ENCODE data around the gene ISYNA1.

Gene ISYNA1

DNA sequence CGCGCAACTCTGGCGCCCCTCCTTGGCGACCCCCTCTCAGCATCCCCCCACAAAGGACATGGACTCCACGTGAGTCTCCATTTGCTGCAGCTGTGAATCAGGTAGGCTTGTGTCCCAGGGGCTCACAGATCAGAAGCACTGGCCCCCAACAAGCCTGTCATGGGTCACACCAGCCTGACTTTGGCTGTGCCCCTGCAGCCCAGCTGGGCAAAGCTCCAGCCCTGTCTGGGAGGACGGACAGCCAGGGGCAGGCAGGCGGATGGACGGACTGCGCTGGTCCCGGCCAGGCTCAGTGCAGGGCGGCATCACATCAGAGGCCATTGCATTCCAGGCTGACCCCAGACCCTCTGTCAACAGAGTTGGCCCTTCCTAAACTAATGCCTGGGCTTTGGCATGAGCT, 28.4 kb upstream of the ISYNA1 start:
- DNase-seq: no peak

DNA sequence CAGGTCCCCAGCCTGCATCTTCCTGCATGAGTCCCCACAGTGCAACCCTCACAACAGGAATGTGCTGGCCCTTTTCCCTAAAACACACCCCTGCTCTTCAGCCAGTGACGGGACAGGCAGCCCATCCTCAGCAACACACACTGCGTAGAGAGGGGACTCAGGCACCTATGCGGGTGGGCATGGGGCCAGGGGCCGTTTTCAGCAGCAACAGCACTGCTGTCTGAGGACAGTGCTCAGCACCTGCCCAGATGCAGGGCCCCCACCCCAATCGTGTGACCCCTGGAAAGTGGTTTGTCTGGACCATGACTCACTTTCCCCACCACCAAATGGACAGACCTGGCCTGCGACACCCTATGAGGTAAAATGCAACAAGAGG, 28.0 kb upstream of the ISYNA1 start:
- no peak for DNase-seq

DNA sequence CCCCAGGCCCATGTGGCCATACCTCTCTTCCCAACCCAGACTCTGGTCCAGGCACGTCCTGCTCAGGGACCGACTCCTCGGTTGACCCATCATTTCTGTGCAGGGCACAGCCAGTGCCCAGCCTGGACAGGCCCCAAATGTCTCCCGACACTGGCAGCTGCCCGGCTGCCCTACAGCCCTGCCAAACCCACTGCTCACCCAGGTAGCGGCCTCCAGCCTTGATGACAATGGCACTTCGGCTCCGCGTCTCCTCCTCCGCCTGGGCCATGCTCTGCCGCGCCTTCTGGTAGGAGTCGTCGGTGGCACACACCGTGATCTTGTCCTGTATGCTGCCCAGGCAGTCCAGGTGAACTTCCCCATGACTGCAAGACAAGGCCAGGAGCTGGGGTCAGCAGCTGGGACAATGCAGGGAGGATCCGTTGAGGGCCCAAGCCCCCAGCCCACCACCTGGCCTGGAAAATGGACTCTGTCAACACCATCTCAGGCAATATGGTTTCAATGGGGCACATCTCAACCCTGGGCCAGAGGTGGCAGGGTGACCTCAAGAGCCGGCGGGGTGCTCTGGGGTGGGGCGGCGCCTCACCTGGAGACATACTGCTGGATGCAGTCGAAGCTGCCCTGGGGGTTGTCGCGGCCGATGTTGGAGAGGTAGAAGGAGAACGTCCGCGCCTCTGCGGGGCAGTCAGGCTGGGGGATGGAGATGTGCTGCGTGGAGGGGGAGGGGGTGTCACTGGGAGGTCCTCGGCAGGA, 27.5 kb upstream of the ISYNA1 start:
- DNase-seq: no peak

DNA sequence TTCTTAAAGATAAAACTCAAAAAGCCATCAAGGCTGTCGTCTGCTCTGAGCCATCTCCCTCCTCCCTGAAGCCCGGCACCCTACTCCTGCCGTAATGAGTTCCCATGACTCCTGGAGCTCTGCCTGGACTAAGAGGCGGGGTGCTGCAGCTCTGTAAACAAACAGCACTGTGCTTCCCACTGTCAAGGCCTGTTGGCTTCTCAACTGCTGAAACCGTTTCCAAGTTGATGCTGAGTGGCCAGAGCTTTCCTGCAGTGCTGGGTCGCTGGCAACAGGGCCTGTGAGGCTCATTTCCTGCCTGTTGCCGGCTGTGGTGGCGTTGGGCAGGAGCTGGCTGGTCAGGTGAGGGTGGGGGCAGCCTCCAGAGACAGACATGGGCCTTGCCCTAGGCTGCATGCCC, 26.7 kb upstream of the ISYNA1 start:
- no peak for DNase-seq

DNA sequence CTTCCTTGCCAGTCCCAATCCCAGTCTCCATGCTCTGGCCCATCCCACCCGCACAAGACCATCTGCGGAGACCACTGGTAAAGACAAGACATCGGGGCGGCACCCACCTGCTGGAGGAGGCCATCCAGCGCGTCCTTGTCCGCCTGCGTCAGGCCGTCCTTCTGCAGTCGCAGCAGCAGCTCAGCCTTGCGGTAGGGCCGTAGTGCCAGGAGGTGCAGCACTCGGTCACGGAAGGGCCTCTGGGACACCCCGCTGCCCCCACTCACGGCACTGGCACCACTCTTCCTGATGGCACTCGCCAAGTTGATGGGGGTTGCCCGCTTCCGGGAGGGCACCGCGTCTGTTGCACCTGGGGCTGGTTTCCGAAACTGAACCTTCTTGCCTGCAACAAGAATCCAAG, 23.5 kb upstream of the ISYNA1 start:
- DNase-seq: no peak

DNA sequence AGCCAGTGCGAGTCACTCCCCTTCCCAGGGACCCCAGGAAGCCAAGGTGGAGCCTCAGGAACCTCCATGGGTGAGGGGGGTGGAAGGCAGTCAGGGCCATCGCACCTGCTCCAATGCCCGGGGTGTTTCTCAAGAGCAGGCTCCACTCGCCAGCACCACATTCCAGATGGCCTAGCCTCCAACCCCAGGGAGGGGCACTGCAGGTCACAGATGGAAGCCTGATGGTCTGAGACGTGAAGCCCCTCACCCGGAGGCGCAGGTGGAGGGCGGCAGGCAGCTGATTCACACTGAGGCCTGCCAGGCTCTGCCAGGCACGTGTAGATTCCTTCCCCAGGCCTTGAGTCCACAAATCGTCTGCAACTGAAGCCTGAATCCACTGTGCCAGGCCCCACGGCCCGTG, 23.0 kb upstream of the ISYNA1 start:
- no peak for DNase-seq

DNA sequence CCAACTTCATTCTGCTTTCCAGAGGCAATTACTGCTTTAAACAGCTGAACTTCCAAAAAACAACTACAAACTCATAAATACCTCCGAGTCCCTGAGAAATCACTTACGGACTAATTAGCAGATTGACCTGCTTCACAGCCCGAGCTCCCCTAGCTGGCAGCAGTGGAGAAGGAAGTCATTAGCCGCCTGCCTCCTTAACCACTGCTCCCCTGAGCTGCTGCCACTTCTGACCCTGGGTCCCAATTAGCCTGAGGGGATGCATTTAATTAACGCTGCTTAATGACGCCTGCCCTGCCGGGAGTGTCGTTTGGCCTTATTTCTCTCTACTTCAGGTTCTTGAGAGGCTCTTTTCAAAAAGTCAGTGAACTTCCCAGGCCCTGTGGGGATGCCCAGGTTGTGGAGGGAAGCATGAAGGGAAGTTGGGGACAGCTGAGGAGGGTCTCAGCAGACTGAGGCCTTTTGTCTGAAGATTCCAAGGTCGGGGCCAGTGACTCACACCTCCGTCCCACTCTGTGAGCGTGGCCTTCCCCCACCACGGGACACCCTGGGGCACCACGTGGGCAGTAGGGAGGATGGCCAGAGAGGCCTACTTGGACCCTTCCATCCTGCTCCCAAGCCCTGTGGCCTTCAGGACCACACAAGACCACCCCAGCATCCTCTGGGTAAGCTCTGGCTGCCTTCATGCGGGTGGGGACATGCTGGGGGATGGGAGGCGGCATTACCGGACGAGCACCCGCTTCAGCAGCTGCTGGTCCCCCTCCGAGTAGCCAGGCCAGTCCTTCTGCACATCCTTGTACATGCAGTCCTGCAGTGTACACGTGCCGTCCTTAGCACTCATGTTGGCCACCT, 19.8 kb upstream of the ISYNA1 start:
- no peak for DNase-seq

DNA sequence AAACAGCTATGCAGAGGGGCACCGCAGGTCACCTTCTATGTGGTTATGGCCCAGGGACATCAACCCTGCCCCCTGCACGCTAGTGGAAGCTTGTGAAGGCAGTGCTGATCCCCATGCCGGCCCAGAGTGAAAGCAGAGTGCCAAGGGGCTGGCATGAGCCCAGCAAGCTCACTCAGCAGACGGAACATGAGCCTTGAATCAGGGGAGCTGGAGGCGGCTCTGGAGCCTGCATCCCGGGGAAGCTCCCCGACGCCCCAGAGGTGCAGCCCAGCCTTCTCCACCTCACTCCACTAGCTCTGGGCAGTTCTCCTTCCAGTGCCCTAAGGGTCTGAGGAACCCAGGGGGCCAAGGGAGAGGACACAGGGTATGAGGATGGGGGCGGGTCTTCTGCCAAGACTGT, 19.0 kb upstream of the ISYNA1 start:
- DNase-seq: no peak

DNA sequence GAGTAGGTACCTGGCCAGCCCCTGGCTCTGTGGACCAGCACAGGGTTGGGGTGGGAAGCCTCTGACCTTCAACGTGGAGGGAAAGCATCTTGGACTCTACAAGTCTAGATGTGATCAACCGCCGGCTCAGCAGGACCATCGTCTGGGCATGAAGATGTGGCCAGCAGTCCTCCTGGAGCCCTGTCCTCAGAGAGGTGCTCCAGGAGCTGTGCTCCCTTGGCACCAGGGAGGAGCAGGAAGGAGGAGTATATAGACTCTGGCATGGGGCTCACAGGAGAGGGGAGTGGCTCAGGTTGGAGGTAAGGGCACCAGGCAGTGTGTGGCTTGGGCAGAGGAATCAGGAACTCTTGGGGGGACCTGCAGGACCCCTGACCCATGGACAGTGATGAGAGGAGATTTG, 18.3 kb upstream of the ISYNA1 start:
- DNase-seq: no peak

DNA sequence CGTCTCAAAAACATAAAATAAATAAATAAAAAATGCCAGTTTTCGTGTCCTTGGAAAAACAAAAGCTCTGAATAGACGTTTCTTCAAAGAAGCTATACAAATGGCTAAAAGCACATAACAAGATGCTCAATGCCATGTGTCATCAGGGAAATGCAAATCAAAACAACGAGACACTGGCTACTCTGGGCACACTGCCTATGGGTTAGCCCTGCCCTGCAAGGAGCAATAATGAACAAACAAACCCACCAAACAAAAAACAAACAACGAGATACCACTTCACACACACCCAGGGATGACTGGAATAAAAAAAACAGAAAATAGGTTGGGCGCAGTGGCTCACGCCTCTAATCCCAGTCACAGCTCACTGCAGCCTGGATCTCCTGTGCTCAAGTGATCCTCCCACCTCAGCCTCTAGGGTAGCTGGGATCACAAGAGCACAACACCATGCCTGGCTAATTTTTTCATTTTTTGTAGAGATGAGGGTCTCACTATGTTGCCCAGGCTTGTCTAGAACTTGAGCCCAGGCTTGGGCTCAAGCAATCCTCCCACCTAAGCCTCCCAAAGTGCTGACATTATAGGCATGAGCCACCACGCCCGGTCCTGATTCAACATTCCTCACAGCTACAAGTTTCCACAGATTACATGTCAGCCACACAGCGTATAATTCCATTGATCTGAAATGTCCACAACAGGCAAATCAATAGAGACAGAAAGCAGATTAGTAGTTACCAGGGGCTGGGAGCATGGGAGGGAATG, 15.5 kb upstream of the ISYNA1 start:
- DNase-seq: no peak

DNA sequence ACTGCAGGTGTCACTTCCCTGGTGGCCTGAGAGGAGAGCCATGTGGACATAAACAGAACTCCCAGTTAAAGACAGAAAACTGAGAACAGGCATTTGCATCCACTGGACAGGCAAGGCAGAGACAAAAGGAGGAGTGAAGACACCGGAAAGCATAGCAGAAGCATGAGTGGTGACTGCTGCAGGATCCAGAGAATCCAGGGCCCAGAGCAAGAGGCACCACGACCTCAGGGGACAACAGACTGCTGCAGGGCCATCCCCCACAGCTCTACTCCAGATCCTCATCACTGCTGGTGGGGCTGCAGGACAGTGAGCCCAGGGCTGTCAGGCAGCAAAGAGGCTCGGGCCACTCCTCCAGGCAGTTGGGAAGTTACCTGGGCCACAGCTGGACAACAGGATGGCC, 14.5 kb upstream of the ISYNA1 start:
- DNase-seq: no peak

DNA sequence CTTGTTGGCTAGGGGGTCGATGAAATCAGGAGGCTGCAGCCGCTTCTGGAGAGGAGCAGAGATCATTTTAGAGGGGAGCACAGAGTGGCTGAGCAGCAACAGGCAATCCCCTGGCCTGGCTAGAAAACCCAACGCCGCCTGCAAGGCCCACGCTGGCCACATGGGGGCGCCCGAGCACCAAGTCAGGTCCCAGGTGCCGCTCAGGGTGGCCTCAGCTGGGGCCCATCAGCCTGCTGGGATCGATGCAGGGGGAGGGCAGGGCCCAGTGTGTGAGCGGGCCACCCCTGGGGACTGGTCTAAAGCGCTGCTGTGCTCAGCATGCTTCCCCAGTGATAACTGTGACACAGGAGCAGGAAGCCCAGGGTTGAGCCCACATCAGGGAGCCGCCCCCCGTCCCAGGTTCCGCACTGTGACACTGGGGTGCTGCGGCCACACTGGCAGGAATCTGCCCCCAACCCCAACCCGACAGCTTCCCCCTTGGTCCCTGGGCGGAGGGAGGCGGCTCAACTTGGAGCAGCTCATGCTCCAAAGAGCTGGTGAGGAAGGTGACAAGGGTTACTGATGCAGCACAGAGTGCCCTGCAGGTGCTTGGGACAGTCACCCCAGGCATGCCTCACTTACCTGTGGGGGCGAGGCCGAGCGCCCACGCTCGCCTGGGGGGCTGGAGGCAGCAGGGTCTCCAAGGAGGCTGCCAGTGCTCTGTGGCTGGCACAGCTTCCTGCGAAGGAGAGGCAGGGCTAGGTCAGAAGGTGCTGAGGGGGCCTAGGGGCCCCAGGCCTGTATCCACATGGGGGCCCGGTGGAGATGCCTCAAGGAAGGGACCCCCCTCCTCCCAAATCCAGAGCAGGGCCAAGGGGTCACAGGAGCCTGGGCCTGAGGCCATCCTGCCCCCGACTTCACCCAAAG, 13.3 kb upstream of the ISYNA1 start:
- DNase-seq: no peak

DNA sequence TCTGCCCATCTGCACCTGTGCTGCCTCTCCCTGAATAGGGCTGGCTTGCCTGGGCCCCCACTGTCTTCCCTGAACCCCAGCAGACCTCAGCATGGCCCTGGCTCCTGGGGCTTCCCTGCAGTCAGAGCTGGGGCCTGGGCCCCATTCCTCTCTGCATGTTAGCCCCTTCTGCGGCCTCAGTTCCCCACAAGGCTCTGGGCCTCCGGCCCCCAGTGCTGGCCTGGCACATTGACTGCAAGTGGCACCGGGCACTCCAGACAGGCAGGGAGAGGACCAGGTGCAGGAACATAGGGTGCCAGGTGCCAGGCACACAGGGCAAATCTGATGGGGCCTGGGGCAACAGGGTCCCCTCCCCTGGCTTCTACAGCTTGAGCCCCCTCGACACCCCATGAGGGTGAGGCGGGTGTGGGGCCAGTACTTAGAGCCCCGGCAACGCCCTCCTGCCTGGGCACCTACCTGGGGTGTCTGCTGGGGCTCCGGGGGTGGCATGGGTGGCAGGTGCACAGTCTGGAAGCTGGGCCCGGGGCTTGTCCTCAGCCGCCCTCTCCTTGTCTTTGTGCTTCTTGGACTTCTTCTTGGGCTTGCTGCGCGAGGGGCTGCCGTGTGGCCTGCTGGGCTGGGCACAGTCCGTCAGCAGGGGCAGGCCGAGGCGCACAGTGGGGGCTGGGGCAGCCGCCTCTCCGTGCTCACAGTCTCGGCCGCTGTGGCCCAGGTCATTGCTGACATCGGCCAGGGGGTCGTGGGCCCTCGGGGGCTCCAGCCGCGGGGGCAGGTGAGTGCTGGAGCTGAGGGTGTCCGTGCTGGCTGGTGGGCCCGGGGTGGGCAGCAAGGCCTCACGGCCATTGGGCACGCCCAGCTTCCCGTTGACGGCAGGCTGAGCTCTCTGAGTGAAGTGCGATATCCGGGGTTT, 12.3 kb upstream of the ISYNA1 start:
- no peak for DNase-seq

DNA sequence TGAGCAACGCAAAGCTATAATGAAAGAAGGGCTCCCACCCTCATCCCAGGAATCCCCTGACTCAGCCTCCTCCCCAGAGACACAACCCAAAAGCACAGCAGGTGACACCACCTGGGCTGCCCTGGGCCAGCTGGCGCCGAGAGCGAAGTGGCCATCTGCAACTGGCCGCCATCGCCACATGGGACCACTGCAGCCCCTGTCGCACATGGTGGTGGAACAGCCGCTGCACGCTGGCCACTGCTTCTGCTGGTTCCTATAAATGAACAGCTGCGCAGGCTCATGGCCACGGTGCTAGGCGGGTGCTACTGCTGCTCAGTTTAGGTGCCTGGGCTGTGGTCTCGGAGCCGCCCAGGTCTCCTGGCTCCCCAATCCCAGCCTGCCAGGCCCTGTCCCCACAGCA, 11.6 kb upstream of the ISYNA1 start:
- no peak for DNase-seq

DNA sequence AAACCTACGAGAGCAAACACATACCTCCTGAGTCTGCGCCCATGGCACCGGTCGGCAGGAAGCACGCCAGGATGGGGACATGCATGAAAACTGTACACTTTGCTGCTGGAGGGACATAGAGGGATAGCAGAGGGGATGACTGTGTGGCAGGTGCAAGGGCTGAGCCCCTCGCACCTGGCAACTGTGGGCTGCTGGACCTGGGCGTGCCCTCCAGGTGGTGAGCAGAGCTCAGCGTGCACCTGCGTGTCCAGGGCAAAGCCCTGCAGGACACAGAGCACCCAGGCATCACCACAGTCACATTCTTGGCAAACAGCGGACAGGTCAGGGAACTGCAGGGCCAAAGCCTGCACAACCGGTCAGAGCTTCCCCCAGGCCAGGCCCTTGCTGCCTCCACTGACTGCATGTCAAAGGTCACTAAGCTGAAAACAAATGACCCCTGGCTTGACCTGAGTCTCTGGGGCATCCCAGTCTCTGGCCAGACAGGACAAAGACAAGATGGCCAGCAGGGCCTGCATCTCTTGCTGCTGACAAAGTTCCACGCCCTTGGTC, 9.0 kb upstream of the ISYNA1 start:
- no peak for DNase-seq

DNA sequence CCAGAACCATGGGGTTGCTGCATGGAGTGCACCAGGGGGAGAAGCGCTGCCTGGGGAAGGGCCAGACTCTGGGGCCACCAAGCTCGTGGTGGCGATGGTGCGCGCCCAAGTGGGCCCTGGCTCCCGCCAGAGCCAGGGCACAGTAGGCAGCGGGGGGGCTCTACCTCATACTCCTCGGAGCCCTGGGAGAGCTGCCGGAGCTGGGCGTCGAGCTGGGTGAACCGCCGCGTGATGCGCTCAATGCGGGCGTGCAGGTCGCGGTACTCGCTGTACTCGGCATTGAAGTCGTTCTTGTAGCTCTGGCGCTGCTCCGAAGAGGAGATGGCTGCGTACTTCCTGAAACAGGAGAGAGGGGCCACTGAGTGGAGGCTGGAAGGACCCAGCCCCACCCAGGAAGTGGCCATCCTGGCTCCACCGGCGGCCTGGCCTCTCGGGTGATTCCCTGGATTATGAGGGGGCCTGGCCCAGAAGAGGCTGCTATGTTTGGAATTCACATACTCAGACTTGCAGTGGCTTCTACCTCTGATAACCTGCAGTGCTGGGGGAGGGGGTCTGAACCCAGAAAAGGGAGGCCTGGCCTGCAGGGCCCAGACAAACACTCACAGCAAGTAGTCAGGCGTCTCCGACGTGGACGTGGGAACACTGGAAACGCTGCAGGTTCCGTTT, 8.3 kb upstream of the ISYNA1 start:
- no peak for DNase-seq

DNA sequence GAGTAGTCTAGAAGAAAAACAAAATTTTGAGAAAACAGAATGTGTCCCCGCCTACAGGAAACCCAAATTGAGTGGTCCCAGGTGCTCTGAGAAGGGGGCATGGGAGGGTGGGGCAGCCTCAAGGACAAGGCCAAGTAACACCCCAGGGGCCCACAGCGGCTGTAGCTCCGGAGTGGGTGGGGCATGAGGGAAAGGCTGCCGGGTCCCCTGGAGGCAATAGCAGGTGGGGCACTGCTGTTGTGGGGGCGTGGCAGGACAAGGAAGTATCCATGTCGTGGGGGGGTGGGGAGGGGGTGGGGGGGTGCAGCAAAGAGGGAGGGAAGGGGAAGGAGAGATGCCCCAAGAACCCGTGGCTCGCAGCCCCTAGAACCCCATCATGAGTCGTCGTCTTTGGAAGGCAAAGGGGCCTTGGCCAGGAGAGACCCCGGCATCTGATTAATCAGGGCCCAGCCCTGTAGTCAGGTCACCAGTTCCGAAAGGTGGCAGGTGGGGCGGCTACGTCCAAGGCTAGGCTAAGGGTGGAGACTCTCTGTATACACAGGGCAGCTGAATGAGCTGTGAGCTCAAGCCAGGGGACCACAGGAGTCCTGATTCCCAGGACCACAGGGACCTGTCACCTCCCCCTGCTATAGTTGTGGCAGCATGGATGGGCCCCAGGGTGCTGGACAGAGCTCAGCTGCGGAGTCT, 7.5 kb upstream of the ISYNA1 start:
- no peak for DNase-seq

DNA sequence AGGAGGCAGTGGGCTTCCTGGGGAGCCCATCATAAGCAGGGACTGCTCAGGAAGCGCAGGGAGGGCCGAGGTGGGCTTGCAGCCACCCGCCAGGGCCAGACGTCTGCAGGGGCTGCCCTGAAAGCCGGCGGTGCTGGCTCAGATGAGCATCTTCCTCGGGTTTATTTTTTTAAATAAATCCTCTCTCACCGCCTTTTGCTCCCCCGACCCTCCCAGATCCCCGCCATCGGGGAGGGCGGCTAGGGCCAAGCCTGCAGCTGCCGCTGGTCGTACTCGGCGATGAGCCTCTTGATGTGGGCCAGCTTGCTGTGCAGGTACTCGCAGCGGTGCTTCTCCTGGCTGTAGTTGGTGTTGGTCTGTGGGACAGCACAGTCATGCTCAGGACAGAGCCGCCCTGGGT, 6.6 kb upstream of the ISYNA1 start:
- DNase-seq: no peak

DNA sequence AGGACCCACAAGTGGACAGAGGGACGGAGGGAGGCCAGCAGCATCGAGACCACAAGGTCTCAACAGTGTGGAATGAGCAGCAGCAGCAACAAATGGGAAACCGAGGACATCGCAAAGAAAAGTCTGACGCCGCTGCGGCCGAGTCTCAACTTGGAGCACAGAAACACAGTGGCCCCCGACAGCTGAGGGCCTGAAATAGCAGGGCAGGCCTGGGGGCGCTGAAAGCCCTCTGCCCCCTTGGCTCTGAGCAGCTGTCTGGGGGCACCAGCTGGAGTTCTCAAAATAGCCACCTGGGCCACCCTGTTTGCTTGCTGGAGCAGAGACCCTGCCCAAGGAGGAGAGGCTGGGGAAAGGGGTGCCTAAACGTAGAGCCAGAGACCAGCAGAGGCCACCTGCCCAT, 5.9 kb upstream of the ISYNA1 start:
- no peak for DNase-seq

DNA sequence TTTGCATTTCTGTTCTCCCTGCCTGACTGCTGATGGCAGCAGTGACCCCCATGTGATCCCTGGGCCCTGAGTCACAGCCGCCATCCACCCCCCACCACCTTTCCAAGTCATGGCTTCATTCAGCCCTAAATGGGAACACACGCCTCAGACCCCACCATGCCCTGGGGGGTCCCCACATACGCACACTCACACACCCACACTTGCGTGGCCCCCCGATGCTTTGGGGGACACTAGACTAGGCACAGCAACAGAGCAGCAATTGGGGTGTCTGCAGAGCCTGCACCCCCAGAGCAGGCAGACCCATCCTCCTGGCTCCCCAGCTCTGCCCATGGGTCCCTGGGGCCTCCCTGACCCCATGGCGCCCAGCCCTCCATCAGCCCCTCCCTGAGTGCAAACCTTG, 5.5 kb upstream of the ISYNA1 start:
- no peak for DNase-seq
